Left colon (tissue), 2 donors: Measurements from ENCODE around the gene PLXNA3. TPM values are rescaled to one million over a fixed set of nuclear protein-coding genes. Genes with fewer than 3 reads are reported as not detected.

ENCODE experiments used
- ATAC-seq: fragments of 200-7000 bp; cut with Tn5 transposase; one replicate; pipeline ENCODE4 v1.9.1; 2020; ENCODE audit warnings: mild to moderate bottlenecking, moderate library complexity
- DNase-seq, 2 donors: peaks; one replicate each; pipeline ENCODE4 v3.0.0-alpha.2; 2020
- intact Hi-C, 2 donors: fragments of 100-400 bp; cut with DNase I in 1 of 2; cut with micrococcal nuclease in 1 of 2; formaldehyde crosslinking; loops; one replicate each; pipeline versions ENCODE4 v1.11.2 to v1.14.0; 2022; cut with DNase I, micrococcal nuclease
- total RNA-seq, 2 donors: library from RNA; stranded (reverse); fragmentation: NEBNext Ultra II Directional; extraction: Animal tissue kit (Norgen Biotek cat#: 25700); gene quantifications; one replicate each; pipeline ENCODE4 v1.2.1, GENCODE V29; 2021
- donor health status: DM: no; HTN: no; CAD: no.
- donor health status: DM: yes; HTN: yes; CAD: no.

Gene PLXNA3
- total RNA-seq, 2 donors from 2014 or later = 48.9 to 68.2 TPM

DNA sequence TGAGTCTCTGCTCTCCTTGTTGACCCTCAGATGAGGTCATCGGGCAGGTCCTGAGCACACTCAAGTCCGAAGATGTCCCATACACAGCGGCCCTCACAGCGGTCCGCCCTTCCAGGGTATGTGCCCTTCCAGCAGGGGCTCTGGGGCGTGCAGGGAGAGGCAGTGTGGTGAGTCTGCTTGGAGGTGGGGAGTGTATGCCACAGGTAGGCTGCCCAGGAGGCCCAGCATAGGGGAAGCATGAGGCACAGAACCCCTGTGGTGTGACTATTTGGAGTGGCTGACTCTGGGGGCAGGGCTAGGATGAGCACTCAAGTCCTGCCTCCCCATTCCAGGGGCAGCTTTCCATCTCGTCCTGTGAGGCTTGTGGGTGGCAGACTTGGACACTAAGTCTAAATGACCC lies 24.5 kb upstream of the PLXNA3 start:
- intact Hi-C loops = no loop called here
- ATAC-seq = no peak
- DNase-seq = no peak

DNA sequence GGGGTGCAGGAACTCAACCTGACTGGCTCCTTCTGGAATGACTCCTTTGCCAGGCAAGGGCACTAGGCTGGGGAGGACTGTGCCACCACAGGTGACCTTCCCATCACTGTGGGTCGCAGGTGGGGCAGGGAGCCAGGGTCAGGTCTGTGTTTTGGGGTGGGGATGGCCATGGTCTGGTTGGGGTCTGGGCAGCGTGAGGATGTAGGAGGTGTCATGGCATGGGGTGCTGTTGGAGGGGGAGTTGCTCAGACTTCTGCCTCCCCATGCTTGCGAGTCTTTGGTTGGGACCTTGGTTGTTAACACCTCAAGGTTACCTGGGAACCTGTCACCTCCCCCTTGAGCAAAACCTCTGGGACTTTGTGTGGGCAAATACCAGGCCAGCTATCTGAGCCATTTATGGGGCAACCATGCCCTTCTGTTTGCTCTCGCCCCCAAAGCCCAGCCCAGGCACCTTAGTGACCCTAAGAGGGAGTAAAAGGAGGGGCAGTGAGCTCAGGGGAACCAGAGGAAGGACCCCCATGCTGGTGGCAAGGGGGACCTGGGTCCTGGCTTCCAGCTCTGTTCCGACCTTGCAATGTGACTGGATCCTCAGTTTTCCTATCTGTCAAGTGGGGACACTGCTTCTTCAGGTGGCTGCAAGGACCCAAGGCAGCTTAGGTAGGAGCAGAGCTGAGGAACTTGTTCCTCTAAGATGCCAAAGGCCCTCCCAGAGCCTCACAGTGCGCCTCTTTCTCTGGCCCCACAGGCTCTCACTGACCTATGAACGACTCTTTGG lies 23.5 kb upstream of the PLXNA3 start:
- intact Hi-C loops = no loop called here
- DNase-seq (no peak), ATAC-seq (no peak)

DNA sequence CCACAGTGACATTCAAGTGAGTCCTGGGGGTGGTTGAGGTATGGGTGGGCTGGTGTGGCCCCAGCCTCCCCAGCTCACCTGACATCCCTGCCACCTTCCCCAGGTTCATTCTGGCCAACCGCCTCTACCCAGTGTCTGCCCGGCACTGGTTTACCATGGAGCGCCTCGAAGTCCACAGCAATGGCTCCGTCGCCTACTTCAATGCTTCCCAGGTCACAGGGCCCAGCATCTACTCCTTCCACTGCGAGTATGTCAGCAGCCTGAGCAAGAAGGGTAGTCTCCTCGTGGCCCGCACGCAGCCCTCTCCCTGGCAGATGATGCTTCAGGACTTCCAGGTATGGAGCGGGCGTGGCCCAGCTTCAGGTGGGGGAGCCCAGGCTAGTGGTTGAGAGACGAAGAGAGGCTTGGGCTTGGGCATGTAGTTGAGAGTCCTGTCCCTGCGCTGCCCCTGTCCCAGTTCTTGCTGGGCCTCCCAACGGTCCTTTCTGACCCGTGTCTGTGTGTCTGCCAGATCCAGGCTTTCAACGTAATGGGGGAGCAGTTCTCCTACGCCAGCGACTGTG lies 22.8 kb upstream of the PLXNA3 start:
- DNase-seq = no peak
- no peak for ATAC-seq
- intact Hi-C loops = no loop called here

DNA sequence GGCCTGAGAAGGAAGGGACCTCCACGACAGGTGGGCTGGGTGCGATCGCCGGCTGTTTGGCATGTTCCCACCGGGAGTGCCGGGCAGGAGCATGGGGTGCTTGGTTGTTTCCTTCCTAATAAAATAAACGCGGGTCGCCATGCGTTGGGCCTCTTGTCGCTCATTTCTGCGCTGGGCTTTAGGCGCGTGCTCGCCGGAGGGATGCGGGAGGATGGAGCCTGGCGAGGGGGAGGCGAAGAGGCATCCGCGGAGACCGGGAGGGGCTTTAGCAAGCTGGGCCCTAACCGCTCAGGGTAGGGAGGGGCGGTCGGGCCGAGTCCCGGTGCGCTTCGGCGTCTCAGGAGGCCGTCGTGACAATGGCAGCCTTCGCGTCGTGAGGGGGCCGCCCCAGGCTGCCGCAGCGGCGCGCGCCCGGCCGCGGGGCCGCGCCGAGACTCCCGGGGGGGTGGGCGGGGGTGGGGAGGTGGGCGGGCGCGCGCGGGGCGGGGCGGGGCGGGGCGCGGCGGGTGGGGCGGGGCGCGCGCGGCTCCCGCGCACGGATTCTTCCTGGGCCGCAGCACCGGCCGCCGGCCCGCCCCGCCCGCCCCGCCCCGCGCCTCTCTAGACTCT lies 21.6 kb upstream of the PLXNA3 start:
- intact Hi-C loops = no loop called here
- DNase-seq = peak in 1 of 2 donors; percentile 41
- peak; percentile 53 for ATAC-seq

DNA sequence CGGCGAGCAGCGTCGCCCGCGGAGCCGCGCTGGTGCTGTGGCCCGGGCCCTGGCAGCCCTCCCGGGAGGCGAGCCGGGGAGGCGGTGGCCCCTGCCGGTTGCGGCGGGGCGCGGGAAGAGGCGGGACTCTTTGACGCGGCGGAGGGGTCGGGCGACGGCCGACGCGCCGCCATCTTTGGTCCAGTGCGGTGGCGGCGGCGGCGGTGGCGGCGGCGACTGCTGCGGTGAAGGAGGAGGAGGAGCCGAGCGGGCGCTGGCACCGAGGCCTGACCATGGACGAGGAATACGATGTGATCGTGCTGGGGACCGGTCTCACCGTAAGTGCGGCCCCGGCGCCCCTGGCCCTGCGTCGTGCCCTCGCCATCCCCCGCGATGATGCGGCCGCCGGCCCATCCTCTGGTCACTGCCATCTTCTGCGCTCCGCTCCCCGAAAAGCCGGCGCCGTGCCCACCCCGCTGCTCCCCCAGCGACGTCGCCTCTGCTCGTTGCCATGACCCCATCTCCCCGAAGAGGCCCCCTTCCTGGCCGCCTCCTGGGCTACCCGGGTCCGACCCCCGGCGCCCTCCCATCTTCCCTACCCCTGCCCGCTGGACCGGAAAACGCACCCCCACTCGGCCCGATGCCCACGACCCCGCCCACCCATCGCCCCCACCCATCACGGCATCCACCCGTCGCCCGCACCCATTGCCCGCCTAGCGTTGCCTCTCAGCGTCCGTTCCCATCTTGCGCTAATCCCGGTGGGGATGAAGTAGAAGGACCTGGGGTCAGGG lies 20.9 kb upstream of the PLXNA3 start, which contains the start of gene GDI1:
GDI1 (plus strand) TSS at position 172 of the 770 bp plus-strand sequence; CDS start at position 273, 101 bp downstream.
- intact Hi-C loops = no loop called here
- peak in 1 of 2 donors; percentile 58 for DNase-seq
- ATAC-seq = peak; percentile 73

DNA sequence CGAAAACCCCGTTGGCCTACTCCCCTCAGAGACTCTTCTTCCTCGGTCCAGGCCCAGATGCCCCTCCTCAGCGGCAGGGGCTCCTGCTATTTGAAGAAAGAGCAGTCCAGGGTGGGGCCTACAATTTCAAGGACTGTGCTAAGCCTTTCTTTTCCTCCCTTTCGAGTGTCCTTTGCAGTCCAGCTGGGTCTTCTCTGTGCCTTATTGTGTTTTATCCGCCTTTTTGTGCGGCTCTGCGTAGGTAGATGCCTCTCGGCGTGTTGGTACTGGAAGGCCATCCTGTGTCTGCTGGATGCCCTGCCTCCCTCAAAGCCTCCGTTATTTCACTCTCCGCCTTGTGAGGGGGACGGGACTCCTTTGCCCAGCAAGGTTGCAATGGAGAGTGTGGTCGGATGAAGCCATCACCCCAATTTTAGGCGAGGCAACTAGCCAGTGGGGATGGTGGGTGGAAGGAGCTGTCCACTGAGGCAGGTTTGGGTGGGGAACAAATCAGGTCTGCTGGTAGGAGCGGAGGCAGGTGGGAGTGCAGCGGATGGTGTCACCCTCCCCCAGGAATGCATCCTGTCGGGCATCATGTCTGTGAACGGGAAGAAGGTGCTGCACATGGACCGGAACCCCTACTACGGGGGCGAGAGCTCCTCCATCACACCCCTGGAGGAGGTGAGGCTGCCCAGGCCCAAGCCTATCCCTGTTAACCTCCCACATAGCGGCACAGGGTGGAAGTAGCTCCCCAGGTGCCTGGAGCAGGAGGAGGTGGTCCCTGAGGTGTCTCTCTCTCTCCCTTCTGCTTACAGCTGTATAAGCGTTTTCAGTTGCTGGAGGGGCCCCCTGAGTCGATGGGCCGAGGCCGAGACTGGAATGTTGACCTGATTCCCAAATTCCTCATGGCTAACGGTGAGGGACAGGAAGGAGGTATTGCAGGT lies 19.8 kb upstream of the PLXNA3 start:
- no peak for ATAC-seq
- intact Hi-C loops = no loop called here
- no peak for DNase-seq

DNA sequence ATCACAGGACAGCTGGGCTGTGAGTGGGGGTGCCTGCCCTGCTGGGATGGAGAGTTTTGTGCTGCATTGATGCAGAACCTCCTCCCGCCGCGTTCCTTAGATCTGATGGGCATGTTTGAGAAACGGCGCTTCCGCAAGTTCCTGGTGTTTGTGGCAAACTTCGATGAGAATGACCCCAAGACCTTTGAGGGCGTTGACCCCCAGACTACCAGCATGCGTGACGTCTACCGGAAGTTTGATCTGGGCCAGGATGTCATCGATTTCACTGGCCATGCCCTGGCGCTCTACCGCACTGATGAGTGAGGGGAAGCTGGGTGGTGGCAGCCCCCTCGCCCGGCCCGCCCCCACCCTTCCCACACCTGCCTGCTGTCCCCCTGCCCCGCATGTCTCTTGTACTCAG lies 18.2 kb upstream of the PLXNA3 start:
- intact Hi-C loops = no loop called here
- ATAC-seq = no peak
- no peak for DNase-seq

DNA sequence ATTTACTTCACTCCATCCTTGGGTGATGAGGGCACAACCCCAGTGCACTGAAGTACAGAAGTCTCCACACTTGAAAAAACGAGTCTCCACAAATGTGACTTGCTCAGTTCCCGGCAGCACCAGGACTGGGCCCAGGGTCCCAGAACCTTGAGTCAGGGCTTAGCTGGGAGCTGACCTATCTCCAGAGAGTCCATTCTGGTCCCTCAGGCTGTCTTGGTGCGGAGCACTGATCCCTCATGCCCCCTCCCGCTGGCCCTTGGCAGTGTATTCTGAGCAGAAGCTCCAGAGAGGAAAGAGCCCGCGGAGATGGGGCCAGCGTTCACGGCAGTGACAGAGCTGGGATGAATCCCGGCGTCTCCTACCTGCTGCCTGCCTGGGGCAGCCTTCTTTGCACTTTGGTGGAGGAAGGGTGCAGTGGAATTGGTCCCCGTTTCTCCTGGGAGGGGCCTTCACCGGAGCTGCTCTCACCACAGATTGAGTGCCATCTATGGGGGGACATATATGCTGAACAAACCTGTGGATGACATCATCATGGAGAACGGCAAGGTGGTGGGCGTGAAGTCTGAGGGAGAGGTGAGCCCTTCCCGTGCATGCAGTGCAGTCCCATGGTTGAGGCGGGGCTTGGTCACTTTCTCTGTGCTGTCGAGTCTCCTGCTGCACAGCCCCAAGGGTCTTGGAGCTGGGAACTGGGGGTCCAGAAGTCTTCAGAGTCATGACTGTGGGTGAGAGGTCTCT lies 17.3 kb upstream of the PLXNA3 start:
- no peak for ATAC-seq

DNA sequence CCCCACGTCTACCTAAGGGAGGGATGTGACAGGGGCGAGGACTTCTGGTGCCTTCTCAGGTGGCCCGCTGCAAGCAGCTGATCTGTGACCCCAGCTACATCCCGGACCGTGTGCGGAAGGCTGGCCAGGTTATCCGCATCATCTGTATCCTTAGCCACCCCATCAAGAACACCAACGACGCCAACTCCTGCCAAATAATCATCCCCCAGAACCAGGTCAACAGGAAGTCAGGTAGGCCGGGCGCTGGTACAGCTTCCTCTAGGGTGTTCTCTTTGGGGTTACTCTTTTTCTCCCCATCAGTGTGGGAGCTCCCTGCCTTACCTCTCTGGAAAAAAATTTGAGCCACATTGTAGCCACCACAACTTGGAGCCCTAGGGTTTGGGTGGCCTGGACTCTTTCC lies 16.5 kb upstream of the PLXNA3 start:
- intact Hi-C loops = no loop called here
- DNase-seq (no peak), ATAC-seq (no peak)

More for the DNA sequence above, 17.3 kb upstream of the PLXNA3 start:
- intact Hi-C loops = no loop called here
- DNase-seq = no peak

DNA sequence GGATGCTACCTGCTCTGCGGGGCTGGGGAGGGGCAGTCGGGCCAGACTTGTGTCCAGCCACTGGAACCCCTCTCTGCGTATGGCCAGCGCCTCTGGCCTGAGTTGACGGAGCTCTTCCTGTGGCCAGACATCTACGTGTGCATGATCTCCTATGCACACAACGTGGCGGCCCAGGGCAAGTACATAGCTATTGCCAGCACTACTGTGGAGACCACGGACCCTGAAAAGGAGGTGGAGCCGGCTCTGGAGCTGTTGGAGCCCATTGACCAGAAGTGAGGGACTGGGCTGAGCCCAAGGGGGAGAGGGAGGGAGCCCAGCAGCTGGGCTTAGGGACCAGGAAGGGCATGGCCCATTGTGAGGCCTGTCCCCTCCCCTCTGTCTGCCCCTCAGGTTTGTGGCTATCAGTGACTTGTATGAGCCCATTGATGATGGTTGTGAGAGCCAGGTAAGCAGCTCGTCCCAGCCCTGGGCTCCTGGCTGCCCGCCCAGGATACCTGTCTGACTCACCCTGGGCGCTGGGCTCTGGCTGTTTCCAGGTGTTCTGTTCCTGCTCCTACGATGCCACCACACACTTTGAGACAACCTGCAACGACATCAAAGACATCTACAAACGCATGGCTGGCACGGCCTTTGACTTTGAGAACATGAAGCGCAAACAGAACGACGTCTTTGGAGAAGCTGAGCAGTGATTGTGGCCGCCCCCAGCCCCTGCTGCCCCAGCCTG lies 15.9 kb upstream of the PLXNA3 start:
- ATAC-seq = no peak
- intact Hi-C loops = no loop called here

DNA sequence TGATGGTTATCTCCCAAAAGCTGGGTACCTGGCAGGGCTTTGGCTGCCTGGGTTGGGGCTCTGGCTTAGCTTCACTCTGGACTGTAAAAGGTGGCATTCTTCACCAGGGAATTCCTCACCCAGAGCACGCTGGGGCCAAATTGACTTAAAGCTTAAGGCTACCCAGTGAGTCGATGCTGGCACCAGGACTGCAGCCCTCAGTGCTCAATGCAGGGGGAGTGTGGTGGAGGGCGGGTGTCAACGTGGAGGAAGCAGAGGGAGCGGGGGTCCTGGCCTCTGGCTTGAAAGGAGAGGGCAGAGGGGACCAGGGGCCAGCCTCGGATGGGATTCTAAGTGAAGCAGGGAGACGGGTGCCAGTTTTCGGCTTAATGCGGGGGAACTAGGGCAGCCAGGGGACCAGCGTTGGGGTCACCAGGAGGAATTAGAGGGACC lies 14.6 kb upstream of the PLXNA3 start:
- no peak for ATAC-seq
- no peak for DNase-seq
- intact Hi-C loops = no loop called here

More for the DNA sequence above, 15.9 kb upstream of the PLXNA3 start:
- DNase-seq = no peak

DNA sequence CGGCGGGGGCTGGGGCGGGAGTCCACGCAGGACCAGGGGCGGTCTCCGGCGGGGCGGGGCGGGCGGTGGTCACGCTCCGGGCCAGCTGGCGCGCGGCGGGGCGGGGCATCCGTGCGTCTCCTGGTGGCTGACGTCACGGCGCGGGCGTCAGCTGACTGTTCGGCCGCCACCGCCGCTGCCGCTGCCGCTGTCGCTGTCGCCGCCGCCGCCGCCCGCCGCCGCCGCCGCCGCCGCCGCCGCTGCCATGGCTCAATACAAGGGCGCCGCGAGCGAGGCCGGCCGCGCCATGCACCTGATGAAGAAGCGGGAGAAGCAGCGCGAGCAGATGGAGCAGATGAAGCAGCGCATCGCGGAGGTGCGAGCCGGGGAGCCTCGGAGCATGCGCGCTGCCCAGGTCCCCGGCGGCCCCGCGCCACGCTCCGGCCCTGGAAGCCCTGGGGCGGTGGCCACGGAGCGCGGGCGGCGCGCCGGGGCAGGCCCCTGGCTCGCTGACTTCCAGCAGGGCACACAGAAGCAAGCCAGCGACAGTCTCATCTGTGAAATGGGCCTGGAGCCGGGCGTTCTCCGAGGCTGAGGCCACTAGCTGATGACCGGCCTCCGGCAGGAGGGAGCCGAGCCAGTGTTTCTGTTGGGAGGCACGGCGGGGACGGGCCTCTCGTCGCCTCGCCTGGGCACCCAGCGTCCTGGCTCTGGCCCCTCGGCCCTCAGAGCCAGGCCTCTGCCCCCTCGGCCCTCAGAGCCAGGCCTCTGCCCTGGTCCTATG lies 13.9 kb upstream of the PLXNA3 start, which contains the start of gene FAM50A:
FAM50A (plus strand) TSS at position 150 of the 763 bp plus-strand sequence; CDS start at position 245, 95 bp downstream.
- intact Hi-C loops = no loop called here
- DNase-seq (peak; percentile 74 to 87), ATAC-seq (peak; percentile 91)

DNA sequence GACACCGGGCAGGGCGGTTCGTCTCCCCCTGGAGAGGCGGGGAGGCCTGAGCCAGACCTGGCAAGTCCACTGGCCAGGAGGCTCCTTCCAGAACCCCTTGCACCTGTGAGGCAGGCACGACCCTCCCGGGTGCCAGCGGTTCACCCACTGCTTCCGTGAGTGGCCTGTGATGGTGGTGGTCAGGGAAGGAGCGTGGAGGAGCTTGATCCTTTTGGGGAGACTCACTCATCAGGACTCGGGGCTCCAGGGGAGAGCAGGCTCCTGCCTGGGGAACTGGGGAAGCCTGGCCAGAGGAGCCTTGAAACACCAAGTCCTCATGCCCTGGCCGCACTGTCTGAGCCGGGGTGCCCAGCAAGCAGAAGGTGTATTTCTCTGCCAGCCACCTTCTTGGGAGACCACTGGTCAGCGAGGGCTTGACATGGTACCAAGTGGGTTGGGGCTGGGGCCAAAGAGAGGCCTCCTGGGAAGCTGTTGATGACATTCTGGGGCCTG lies 13.3 kb upstream of the PLXNA3 start:
- peak; percentile 16 for ATAC-seq
- intact Hi-C loops = no loop called here
- DNase-seq = no peak

DNA sequence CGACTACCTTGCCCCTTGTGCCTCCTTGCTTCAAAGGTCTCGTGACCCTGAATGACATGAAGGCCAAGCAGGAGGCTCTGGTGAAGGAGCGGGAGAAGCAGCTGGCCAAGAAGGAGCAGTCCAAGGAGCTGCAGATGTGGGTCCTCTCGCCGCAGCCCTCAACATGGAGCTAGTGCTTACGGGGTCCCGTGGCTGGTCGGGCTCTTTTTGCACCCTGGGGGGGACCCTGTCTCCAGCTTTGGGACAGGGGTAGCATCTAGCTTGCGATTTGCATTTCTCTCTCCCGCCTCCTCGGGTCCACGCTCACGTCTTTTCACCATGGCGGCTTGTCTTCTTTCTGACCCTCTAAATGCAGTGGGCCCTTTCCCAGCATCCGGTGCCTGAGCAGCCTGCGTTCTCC lies 12.3 kb upstream of the PLXNA3 start:
- ATAC-seq = no peak
- DNase-seq = no peak
- intact Hi-C loops = no loop called here

DNA sequence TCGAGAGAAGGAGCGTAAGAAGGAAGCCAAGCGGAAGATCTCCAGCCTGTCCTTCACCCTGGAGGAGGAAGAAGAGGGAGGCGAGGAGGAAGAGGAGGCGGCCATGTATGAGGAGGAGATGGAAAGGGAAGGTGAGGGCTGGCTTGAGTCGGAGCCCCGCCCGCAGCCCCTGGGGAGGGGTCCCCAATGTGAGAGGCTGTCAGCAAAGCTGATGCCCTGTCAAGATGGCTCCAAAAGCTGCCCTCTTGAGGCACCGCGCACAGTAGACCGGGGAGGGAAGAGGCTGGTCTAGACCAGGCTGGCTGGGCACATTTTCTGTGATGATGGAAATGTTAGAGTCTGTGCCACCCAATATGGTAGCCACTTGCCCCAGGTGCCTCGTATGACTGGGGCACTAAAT lies 11.7 kb upstream of the PLXNA3 start:
- intact Hi-C loops = no loop called here
- no peak for DNase-seq
- ATAC-seq = no peak

DNA sequence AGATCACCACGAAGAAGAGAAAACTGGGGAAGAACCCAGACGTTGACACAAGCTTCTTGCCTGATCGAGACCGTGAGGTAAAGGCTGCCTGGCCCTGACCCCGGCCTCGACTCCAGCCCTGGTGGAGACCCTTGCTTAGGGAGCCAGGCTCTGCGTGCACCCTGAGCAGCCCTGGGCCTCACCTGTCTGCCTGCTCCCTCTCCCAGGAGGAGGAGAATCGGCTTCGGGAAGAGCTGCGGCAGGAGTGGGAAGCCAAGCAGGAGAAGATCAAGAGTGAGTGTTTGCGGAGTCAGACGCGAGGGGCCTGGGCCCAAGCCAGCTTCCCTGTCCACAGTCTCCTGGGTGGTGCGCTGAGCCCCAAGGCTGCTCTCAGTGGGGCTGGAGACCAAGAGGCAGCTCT lies 9.6 kb upstream of the PLXNA3 start:
- no peak for DNase-seq
- no peak for ATAC-seq
- intact Hi-C loops = no loop called here
